ENCODE results near the gene CERS1.

DNA sequence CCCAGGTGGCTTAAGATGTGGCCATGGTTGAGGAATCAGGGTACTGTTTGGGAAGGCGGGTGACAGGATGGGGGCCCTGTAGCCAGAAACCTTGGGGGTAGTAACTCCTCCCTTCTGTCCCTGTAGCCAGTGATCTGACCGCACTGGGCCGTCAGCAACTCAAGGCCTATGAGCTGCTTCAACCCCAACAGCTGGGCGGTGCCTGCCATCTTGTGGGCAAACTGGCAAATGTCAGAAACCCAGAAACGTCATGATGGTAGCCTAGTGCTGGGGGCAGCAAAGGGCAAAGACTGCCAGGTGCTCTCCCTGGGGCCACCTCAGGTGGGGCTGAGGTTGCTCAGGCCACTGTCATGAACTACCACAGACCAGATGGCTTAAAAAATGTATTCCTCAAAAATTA, 19.7 kb upstream of the CERS1 start:
- TF ChIP-seq, protein P1, sequence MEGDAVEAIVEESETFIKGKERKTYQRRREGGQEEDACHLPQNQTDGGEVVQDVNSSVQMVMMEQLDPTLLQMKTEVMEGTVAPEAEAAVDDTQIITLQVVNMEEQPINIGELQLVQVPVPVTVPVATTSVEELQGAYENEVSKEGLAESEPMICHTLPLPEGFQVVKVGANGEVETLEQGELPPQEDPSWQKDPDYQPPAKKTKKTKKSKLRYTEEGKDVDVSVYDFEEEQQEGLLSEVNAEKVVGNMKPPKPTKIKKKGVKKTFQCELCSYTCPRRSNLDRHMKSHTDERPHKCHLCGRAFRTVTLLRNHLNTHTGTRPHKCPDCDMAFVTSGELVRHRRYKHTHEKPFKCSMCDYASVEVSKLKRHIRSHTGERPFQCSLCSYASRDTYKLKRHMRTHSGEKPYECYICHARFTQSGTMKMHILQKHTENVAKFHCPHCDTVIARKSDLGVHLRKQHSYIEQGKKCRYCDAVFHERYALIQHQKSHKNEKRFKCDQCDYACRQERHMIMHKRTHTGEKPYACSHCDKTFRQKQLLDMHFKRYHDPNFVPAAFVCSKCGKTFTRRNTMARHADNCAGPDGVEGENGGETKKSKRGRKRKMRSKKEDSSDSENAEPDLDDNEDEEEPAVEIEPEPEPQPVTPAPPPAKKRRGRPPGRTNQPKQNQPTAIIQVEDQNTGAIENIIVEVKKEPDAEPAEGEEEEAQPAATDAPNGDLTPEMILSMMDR (IDR thresholded peaks at IDR 0.05; ENCODE audit: low read depth, low read length, poor library complexity, severe bottlenecking): peak; percentile 56
- TF ChIP-seq EZH2phosphoT487 (IDR thresholded peaks at IDR 0.05; ENCODE audit: borderline replicate concordance, low read length): no peak

Measured in DOHH2 (cell line).